NCI-H82 treated with DMSO at 0.1 percent for 48 hours (cell line): Measurements from ENCODE around the gene CPHXL.

Experiments used
- DNase-seq: peaks from one replicate; lab custom pipeline; 2025; ENCODE audit not compliant: unreplicated experiment; lab: John Stamatoyannopoulos, UW

The CPHXL gene

DNA sequence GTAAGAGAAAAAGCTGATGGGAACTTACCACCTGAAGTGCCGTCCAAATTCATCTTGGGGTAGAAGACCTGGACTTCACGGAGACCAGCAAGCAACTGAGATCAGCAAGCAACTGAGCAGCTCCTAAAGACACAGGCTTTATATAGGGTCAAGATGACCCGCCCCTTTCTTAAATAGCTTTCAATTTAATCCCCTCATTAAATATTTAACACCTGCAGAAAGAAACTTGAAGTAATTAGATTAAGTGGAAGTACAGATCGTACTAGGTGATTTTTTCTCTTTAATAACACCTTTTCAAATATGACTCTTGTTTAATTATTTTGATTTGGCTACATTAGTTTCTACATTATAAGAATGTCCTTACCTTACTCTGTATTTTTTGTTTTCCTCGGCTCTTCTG, at the start of gene CPHXL:
Gene CPHXL, minus strand, starts transcription at position 101 of the 400 bp plus-strand sequence. Its CDS starts 48 bp downstream, at position 53.
- DNase-seq, result no peak

GRCh38 chr16:75774197-75774596, 47.9 kb upstream of the CPHXL start:
- no peak for DNase-seq

GRCh38 chr16:75770051-75770450, 43.8 kb upstream of the CPHXL start:
- DNase-seq, result no peak

DNA sequence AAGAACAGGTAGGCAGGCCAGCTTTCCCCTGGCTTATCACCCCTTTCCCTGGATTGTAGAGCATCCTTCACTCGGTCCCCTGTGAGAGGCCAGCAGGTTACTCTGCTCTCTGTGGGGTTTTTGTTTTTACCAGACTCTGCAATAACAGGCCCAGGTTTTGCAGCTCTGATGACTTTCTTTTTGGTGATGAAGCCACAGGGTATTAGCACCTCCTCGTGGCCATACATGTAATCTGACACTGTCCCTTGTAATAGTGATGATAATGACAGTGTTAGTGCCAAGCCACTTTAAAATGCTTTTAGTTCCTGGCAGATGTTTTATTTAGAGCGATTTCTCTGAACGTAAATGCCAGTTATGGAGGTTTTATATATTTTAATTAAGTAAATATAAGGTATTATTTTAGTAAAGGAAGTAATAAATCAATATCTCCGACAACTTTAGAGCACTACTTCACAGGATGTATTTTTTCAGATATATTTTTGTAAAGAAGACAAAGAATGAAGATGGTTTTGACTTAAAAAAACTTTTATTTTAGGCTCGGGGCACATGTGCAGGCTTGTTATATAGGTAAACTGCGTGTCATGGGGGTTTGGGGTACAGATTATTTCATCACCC, 38.0 kb upstream of the CPHXL start:
- DNase-seq, result peak; percentile 32

DNA sequence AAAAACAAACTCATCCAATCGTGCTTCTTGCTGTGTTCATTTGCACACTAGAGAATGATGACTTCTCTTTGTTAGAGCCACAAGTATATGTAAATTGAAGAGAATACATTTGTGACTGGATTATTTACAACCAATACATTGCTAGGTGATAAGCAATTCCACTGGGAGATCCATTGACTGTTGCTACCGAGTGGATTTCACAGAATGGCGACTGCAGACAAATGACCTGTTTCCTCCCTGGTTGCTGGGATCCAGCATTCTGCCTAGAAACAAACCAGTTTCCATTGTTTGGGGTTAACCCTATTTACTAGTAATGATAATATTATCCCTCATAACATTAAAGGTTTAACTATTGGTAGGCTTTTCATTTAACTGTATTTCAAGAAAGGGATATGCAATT, 36.9 kb upstream of the CPHXL start:
- no peak for DNase-seq

- DNase-seq, result no peak
Observed at GRCh38 chr16:75762746-75763145, 36.5 kb upstream of the CPHXL start.

- no peak for DNase-seq
Observed at GRCh38 chr16:75761108-75761507, 34.8 kb upstream of the CPHXL start.

DNA sequence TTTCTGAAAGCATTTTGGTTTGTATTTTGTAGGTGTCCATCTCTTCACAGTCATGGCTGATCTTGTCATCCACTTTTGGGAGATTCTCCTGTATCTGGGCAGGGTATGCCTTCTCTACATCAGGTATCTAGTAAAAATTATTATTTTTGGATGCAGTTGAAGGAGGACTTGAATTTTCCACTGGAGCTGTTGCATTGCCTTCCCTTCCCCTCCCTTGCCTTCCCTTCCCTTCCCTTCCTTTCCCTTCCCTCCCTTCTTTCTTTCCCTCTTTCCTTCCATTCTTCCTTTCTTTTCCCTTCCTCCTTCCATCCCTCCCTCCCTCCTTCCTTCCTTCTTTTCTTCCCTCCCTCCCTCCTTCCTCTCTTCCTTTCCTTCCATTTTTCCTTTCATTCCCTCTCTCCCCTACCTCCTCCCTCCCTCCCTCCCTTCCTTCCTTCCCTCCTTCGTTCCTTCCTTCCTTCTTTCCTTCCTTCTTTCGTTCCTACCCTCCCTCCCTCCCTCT, 33.8 kb upstream of the CPHXL start:
- DNase-seq, result no peak

DNA sequence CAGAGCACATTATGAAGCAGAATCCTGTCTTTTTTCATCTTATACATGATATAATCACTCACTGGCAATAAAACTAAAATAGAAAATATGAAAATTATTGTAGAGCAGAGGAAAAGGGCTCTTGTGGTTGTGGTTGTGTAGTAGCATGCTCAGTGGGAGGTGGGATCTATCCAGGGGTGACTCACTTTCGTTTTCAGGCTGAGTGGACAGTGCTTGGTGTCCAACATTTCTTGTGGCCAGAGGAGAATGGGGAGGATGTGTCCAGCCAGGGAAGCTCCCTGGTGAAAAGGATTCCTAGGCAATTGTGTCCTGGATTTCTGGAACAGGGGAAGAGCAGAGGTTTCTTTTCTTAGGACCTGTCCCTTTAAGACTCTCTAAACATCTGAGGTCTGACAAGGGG, 31.9 kb upstream of the CPHXL start:
- DNase-seq, result no peak

DNA sequence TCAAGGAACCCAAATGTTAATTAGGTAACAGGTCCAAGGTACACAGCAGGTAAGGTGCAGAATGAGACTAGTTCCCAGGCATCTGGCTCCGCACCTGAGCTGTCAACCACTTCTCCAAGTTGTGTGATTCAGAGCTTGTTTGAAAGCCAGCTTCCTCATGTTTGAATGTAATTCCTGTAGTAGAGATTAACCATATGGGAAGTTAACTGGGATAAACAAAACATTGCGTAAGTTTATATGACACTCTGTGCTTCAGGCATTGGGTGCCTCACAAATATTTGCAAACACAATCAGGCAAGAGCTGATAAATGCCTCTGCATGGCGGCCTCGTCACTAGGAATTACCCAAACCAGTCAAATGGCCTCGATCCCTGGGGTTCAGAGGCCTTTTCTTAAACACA, 27.9 kb upstream of the CPHXL start:
- no peak for DNase-seq

DNA sequence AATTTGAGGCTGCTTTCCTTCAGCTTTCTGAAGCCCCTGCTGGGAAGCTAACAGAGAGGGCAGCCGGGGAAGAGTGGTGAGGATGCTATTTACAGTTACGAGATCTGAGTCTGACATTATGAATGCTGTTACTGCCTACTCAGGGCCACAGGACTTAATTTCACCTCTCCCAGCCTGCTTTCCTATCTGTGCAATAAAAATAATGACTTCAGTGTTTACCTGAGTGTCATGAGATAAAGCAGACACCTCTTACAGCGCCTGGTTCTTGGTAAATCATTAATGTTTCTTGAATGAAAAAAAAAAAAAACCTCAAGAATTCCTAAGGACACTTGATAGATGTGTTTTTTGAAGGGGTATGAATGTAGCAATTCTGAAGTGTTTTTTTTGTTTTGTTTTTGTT, 24.2 kb upstream of the CPHXL start:
- DNase-seq, result no peak

DNA sequence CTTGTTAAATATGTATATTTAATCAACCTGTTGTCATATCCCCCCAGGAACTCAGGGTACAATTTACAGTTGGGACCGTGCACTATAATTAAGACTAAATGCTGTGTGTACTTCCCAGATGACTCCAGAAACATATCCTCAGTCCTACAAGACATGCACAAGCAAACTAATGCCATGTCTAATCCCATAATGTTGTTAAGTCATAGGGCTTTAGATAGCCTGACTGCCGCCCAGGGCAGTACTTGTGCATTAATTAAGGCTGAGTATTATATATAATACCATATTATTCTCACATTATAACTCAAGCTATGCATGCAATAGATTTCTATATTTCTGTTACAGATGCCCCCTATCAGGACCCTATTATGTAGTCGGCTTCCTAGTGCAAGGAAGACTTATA, 20.1 kb upstream of the CPHXL start:
- DNase-seq, result peak; percentile 55

DNA sequence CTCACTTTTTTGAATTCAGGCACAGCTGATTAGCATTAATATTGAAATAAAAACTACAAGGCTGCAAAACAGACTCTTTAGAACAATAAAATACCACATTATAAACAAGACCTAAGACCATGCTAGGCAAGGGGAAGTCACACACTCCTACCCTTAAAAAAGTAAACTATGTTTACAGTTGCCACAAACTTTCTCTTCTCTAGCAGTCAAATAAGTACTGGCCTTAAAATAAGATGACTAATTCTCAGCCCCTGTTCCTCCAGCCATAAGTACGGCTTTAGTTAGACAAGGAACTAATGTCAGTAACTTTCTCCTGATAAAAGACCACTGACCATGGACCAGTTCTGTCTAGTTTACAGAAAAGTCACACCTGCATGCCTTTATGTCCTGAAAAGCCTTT, 19.5 kb upstream of the CPHXL start:
- no peak for DNase-seq

DNA sequence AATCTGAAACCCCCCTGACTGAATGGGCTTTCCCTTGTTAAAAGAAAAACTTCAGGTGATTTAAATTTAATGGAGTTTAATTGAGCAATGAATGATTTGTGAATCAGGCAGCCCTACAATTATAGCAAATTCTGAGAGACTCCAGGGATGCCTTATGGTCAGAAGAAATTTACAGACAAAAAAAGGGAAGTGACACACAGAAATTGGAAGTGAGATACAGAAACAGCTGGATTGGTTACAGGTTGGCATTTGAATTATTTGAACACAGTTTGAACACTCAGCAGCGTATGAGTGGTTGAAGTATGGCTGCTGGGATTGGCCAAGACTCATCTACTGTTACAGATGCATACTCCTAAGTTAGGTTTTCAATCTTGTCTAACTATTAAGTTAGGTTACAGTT, 19.0 kb upstream of the CPHXL start:
- DNase-seq, result no peak

- DNase-seq, result no peak
Observed at GRCh38 chr16:75742424-75743047, 16.2 kb upstream of the CPHXL start.

GRCh38 chr16:75733305-75734211, 7.3 kb upstream of the CPHXL start:
- no peak for DNase-seq

DNA sequence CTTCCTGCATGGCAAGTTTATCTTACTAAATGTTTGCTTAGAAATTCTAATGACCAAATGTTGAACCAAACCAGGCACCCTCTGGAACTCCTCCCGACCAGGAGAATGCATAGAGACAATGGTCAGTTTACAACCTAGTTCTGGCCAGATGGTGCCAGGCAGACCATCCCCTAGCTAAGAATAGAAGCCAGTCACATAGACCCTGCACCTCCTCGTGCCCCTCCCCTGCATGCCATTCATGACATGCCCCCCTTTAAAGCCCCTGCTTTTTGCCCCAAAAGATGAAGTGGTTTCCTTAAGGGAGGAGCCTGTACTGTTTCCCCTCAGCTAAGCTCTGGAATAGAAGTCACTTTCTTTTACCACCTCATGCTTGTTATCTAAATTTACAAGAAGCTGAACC, 6.6 kb upstream of the CPHXL start:
- DNase-seq, result no peak

- DNase-seq, result peak; percentile 6
Observed at GRCh38 chr16:75727221-75727620, 931 bp upstream of the CPHXL start.

GRCh38 chr16:75718452-75718851, 7.8 kb downstream of the CPHXL start:
- DNase-seq, result no peak

DNA sequence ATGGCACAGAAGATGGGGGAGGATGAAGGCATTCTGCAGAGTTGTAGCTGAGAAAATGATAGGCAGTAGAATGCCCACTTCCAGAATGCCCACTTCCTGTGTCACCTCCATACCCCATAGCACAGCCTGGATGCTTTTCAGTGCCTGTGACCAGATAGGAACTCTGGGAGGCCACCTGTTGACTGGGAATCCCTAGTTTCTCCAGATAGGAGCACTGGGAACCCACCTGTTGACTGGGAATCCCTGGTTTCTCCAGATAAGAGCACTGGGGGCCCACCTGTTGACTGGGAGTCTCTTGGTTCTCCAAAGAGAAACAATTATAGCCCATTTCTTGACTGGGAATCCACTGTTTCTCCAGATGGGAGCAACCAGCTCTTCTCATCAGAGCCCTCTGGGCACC, 11.6 kb downstream of the CPHXL start:
- DNase-seq, result no peak

DNA sequence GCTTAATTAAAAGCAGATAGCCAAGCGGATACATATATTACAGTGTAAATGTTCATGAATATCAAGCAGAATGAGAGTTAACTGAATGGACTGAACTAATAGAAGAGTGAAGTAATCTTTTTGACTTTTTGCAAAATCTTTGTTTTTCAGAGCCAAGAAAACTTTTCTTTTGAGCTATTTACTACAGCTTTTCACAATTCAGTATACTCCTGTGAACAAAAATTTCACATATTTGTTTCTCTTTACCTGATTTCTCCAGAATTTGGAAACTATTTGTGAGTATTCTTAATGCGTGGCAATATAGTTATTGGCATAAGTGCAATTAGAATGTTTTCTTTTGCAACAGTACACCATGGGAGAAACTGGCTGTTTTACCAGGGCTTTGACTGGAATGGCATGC, 15.9 kb downstream of the CPHXL start:
- DNase-seq, result no peak

DNA sequence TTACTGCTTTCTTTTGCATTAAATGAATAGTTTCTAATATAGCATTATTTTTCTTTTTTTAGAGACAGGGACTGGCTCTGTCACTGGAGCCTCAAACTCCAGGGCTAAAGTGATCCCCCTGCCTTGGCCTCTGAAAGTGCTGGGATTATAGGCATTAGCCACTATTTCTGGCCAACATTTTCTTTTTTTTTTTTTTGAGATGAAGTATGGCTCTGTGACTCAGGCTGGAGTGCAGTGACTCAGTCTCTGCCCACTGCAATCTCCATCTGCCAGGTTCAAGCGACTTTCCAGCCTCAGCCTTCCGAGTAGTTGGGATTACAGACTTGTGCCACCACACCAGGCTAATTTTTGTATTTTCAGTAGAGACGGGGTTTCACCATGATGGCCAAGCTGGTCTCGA, 23.0 kb downstream of the CPHXL start:
- no peak for DNase-seq
